ENCODE data around the gene PHF11. TPM values are rescaled to one million over a fixed set of nuclear protein-coding genes. Genes with fewer than 3 reads are reported as not detected.

PHF11 gene
- total and polyA plus RNA-seq, 2 donors (not counting 3 experiments of a cell fraction or from before 2014, with no cell fraction given) = 12.9 to 32.4 TPM

DNA sequence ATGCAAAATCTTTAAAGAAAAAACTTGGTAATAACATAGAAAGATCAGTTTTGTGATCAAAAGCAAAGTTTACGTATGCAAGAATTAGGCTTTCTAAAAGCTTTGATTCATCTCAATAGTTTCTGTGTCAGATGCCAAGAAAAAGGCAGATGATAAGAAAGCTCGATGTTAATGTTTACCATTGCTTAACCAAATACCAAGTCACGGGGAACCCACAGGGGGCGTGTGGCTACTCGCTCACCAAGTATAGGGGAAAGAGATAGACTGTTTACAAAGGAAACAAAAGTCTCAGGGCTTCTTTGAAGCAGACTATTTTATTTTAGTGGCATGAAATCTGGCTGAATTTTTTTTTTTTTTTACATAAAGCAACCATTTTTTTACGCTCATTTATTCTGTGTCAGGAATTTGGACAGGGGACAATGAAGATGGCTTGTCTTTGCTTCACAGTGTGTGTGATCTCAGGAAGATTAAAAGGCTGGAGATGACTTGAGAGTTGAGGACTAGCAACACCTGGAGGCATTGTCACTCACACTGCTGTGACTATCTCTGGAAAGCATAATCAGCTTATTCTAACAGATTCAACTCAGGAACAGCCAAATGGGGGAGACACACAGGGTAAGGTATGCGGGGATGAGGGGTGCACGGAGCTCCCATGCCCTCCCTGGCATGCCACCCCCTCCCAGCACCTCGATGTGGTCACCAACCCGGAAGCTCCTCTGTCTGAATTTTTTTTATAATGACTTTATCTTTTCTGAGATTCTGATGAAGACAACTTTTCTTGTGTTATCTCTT lies 64.7 kb downstream of the PHF11 start:
- Histone ChIP-seq H3K27ac (ENCODE audit: insufficient read depth, low read depth, low read length) (no peak overlapping the region), H3K4me2 (ENCODE audit: insufficient read depth, low read length) (no peak overlapping the region), H3K27me3 (ENCODE audit: control insufficient read depth in 2 of 2, insufficient read depth in 2 of 2, low read length in 2 of 2) (no peaks in the 10 kb centered on the region), H3K4me1 (ENCODE audit: control insufficient read depth, extremely low read depth, insufficient read depth, low read length) (no peaks in the 10 kb centered on the region), H3K9me3 (replicated peaks; ENCODE audit: control insufficient read depth, insufficient read depth, low read length) (no peaks in the 10 kb centered on the region), H4K20me1 (replicated peaks; ENCODE audit: control insufficient read depth, extremely low read depth, insufficient read depth, low read length) (no peaks in the 10 kb centered on the region), H3K36me3 (ENCODE audit: control insufficient read depth in 2 of 2, extremely low read depth in 1 of 2, insufficient read depth in 2 of 2, low read length in 2 of 2) (peaks cover 0 to 5% of the 10 kb centered on the region in 2 experiments), H2AFZ (ENCODE audit: low read depth, low read length) (no peak overlapping the region), H3K9me1 (replicated peaks; ENCODE audit: control insufficient read depth, extremely low read depth, insufficient read depth, low read length) (no peaks in the 10 kb centered on the region), H3K9ac (replicated peaks; ENCODE audit: extremely low read depth, insufficient read depth, low read length) (no peak overlapping the region), H3K4me3 (replicated peaks in 1 of 3; ENCODE audit: insufficient read depth in 1 of 3, low read depth in 1 of 3, low read length in 3 of 3) (no peak overlapping the region), H3K79me2 (ENCODE audit: control insufficient read depth, insufficient read depth, low read length) (no peaks in the 10 kb centered on the region)
- FAIRE-seq (no peak), DNase-seq (ENCODE audit: low read depth, low spot score) (no peak)
- intact Hi-C loops (cut with micrococcal nuclease) (no loop called here), dilution Hi-C loops (cut with MboI; ENCODE audit: extremely low pct_ligation_motif_present, low sequenced_read_pairs) (no loop called here)
- BruUV-seq (replicated peaks) = no TSS peak
- CTCF ChIA-PET = interaction anchor here (0.6 to 1.3 kb wide), 4 partner anchors 17 to 285 kb away, joined by 3 read pairs; no protein-coding TSS in a partner anchor
- POLR2A ChIA-PET = interaction anchor here (0.7 kb wide), 1 partner anchor 8 kb away, joined by 6 read pairs; no protein-coding TSS in a partner anchor
- TF ChIP-seq, protein P1, sequence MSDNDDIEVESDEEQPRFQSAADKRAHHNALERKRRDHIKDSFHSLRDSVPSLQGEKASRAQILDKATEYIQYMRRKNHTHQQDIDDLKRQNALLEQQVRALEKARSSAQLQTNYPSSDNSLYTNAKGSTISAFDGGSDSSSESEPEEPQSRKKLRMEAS (IDR thresholded peaks at IDR 0.05; ENCODE audit: insufficient read depth, insufficient read length) = no peak
- no peak for TF ChIP-seq FOS (IDR thresholded peaks at IDR 0.05; ENCODE audit: borderline replicate concordance, insufficient read depth, low read length)
- TF ChIP-seq, protein P2, sequence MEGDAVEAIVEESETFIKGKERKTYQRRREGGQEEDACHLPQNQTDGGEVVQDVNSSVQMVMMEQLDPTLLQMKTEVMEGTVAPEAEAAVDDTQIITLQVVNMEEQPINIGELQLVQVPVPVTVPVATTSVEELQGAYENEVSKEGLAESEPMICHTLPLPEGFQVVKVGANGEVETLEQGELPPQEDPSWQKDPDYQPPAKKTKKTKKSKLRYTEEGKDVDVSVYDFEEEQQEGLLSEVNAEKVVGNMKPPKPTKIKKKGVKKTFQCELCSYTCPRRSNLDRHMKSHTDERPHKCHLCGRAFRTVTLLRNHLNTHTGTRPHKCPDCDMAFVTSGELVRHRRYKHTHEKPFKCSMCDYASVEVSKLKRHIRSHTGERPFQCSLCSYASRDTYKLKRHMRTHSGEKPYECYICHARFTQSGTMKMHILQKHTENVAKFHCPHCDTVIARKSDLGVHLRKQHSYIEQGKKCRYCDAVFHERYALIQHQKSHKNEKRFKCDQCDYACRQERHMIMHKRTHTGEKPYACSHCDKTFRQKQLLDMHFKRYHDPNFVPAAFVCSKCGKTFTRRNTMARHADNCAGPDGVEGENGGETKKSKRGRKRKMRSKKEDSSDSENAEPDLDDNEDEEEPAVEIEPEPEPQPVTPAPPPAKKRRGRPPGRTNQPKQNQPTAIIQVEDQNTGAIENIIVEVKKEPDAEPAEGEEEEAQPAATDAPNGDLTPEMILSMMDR (IDR thresholded peaks at IDR 0.05; ENCODE audit: extremely low read depth in 1 of 2, insufficient read depth in 1 of 2, low read depth in 1 of 2, low read length in 2 of 2) = no peak
- TF ChIP-seq POLR2AphosphoS5 (IDR thresholded peaks at IDR 0.05; ENCODE audit: insufficient read depth, low read depth, low read length) = no peak
- TF ChIP-seq GATA2 (IDR thresholded peaks at IDR 0.05; ENCODE audit: insufficient read depth, insufficient read length, low read depth, low read length) = no peak
- no peak for TF ChIP-seq MYC (IDR thresholded peaks at IDR 0.05; ENCODE audit: low read depth, low read length)
- no peak for TF ChIP-seq EZH2 (IDR thresholded peaks at IDR 0.05; ENCODE audit: borderline replicate concordance, low read depth, low read length, severe bottlenecking)
- no peak for TF ChIP-seq POLR2A (IDR thresholded peaks at IDR 0.05; ENCODE audit: low read depth, low read length)
- TF ChIP-seq JUN (IDR thresholded peaks at IDR 0.05; ENCODE audit: borderline replicate concordance, insufficient read depth, insufficient read length, low read depth) = no peak

Measured in endothelial cell of umbilical vein (primary cell).